ENCODE measurements around the gene KIAA1217.

Gene KIAA1217

GRCh38 chr10:24360282-24361127, 151.6 kb downstream of the KIAA1217 start:
- Histone ChIP-seq H3K4me3 (ENCODE audit: low read length) (no peak overlapping the region), H3K9me3 (ENCODE audit: control insufficient read depth, low read depth, low read length) (no peaks in the 10 kb centered on the region), H3K27ac (ENCODE audit: low read length) (no peak overlapping the region)

GRCh38 chr10:24363070-24363469, 154.1 kb downstream of the KIAA1217 start:
- H3K9ac ChIP-seq (ENCODE audit: low read length), result no peak overlapping the region
- H3K27ac ChIP-seq (ENCODE audit: low read length), result no peak overlapping the region
- peaks cover 6% of the 10 kb centered on the region for H3K4me1 ChIP-seq (ENCODE audit: control insufficient read depth, low read depth, low read length)
- no peaks in the 10 kb centered on the region for H3K9me3 ChIP-seq (ENCODE audit: control insufficient read depth, low read depth, low read length)
- H3K27me3 ChIP-seq (ENCODE audit: control insufficient read depth, insufficient read depth, low read length), result no peaks in the 10 kb centered on the region
- H3K36me3 ChIP-seq (ENCODE audit: control insufficient read depth, low read depth, low read length), result no peaks in the 10 kb centered on the region
- H3K4me3 ChIP-seq (ENCODE audit: low read length), result no peak overlapping the region

More at GRCh38 chr10:24360282-24361127, 151.6 kb downstream of the KIAA1217 start:
- Histone ChIP-seq H3K36me3 (ENCODE audit: control insufficient read depth, low read depth, low read length) (no peaks in the 10 kb centered on the region), H3K9ac (ENCODE audit: low read length) (no peak overlapping the region), H3K4me1 (ENCODE audit: control insufficient read depth, low read depth, low read length) (peaks cover 17% of the 10 kb centered on the region), H3K27me3 (ENCODE audit: control insufficient read depth, insufficient read depth, low read length) (no peaks in the 10 kb centered on the region)

GRCh38 chr10:24367688-24368087, 158.8 kb downstream of the KIAA1217 start:
- Histone ChIP-seq H3K27me3 (ENCODE audit: control insufficient read depth, insufficient read depth, low read length) (no peaks in the 10 kb centered on the region), H3K9ac (ENCODE audit: low read length) (no peak overlapping the region), H3K9me3 (ENCODE audit: control insufficient read depth, low read depth, low read length) (no peaks in the 10 kb centered on the region), H3K4me3 (ENCODE audit: low read length) (no peak overlapping the region), H3K27ac (ENCODE audit: low read length) (no peak overlapping the region), H3K36me3 (ENCODE audit: control insufficient read depth, low read depth, low read length) (no peaks in the 10 kb centered on the region), H3K4me1 (ENCODE audit: control insufficient read depth, low read depth, low read length) (peaks cover 20% of the 10 kb centered on the region)

- Histone ChIP-seq H3K36me3 (ENCODE audit: control insufficient read depth, low read depth, low read length) (no peaks in the 10 kb centered on the region), H3K4me1 (ENCODE audit: control insufficient read depth, low read depth, low read length) (peaks cover 26% of the 10 kb centered on the region), H3K27me3 (ENCODE audit: control insufficient read depth, insufficient read depth, low read length) (no peaks in the 10 kb centered on the region), H3K27ac (ENCODE audit: low read length) (no peak overlapping the region), H3K9me3 (ENCODE audit: control insufficient read depth, low read depth, low read length) (no peaks in the 10 kb centered on the region), H3K9ac (ENCODE audit: low read length) (no peak overlapping the region), H3K4me3 (ENCODE audit: low read length) (no peak overlapping the region)
Observed at GRCh38 chr10:24370877-24371276, 161.9 kb downstream of the KIAA1217 start.

GRCh38 chr10:24371396-24371795, 162.5 kb downstream of the KIAA1217 start:
- no peak overlapping the region for H3K4me3 ChIP-seq (ENCODE audit: low read length)
- no peaks in the 10 kb centered on the region for H3K36me3 ChIP-seq (ENCODE audit: control insufficient read depth, low read depth, low read length)

GRCh38 chr10:24374134-24374915, 165.4 kb downstream of the KIAA1217 start:
- no peak overlapping the region for H3K27ac ChIP-seq (ENCODE audit: low read length)
- H3K9ac ChIP-seq (ENCODE audit: low read length), result no peak overlapping the region
- H3K36me3 ChIP-seq (ENCODE audit: control insufficient read depth, low read depth, low read length), result no peaks in the 10 kb centered on the region
- H3K9me3 ChIP-seq (ENCODE audit: control insufficient read depth, low read depth, low read length), result no peaks in the 10 kb centered on the region
- peaks cover 12% of the 10 kb centered on the region for H3K4me1 ChIP-seq (ENCODE audit: control insufficient read depth, low read depth, low read length)
- H3K27me3 ChIP-seq (ENCODE audit: control insufficient read depth, insufficient read depth, low read length), result no peaks in the 10 kb centered on the region
- H3K4me3 ChIP-seq (ENCODE audit: low read length), result no peak overlapping the region

More at GRCh38 chr10:24371396-24371795, 162.5 kb downstream of the KIAA1217 start:
- Histone ChIP-seq H3K9me3 (ENCODE audit: control insufficient read depth, low read depth, low read length) (no peaks in the 10 kb centered on the region), H3K9ac (ENCODE audit: low read length) (no peak overlapping the region), H3K27ac (ENCODE audit: low read length) (no peak overlapping the region), H3K27me3 (ENCODE audit: control insufficient read depth, insufficient read depth, low read length) (no peaks in the 10 kb centered on the region), H3K4me1 (ENCODE audit: control insufficient read depth, low read depth, low read length) (peaks cover 26% of the 10 kb centered on the region)

GRCh38 chr10:24375510-24375909, 166.6 kb downstream of the KIAA1217 start:
- H3K9ac ChIP-seq (ENCODE audit: low read length), result no peak overlapping the region
- no peaks in the 10 kb centered on the region for H3K36me3 ChIP-seq (ENCODE audit: control insufficient read depth, low read depth, low read length)
- no peaks in the 10 kb centered on the region for H3K27me3 ChIP-seq (ENCODE audit: control insufficient read depth, insufficient read depth, low read length)
- no peak overlapping the region for H3K4me3 ChIP-seq (ENCODE audit: low read length)
- H3K27ac ChIP-seq (ENCODE audit: low read length), result no peak overlapping the region
- peaks cover 7% of the 10 kb centered on the region for H3K4me1 ChIP-seq (ENCODE audit: control insufficient read depth, low read depth, low read length)
- H3K9me3 ChIP-seq (ENCODE audit: control insufficient read depth, low read depth, low read length), result no peaks in the 10 kb centered on the region

GRCh38 chr10:24376731-24377130, 167.8 kb downstream of the KIAA1217 start:
- H3K4me3 ChIP-seq (ENCODE audit: low read length), result no peak overlapping the region
- H3K9me3 ChIP-seq (ENCODE audit: control insufficient read depth, low read depth, low read length), result no peaks in the 10 kb centered on the region
- no peaks in the 10 kb centered on the region for H3K27me3 ChIP-seq (ENCODE audit: control insufficient read depth, insufficient read depth, low read length)
- no peak overlapping the region for H3K27ac ChIP-seq (ENCODE audit: low read length)
- peaks cover 7% of the 10 kb centered on the region for H3K4me1 ChIP-seq (ENCODE audit: control insufficient read depth, low read depth, low read length)
- no peak overlapping the region for H3K9ac ChIP-seq (ENCODE audit: low read length)
- no peaks in the 10 kb centered on the region for H3K36me3 ChIP-seq (ENCODE audit: control insufficient read depth, low read depth, low read length)

- Histone ChIP-seq H3K4me3 (ENCODE audit: low read length) (no peak overlapping the region), H3K9me3 (ENCODE audit: control insufficient read depth, low read depth, low read length) (no peaks in the 10 kb centered on the region), H3K27ac (ENCODE audit: low read length) (no peak overlapping the region), H3K4me1 (ENCODE audit: control insufficient read depth, low read depth, low read length) (peaks cover 11% of the 10 kb centered on the region), H3K9ac (ENCODE audit: low read length) (no peak overlapping the region), H3K27me3 (ENCODE audit: control insufficient read depth, insufficient read depth, low read length) (no peaks in the 10 kb centered on the region), H3K36me3 (ENCODE audit: control insufficient read depth, low read depth, low read length) (no peaks in the 10 kb centered on the region)
Observed at GRCh38 chr10:24378126-24378920, 169.4 kb downstream of the KIAA1217 start.

GRCh38 chr10:24381235-24382010, 172.5 kb downstream of the KIAA1217 start:
- H3K4me3 ChIP-seq (ENCODE audit: low read length), result no peak overlapping the region
- no peaks in the 10 kb centered on the region for H3K9me3 ChIP-seq (ENCODE audit: control insufficient read depth, low read depth, low read length)
- H3K36me3 ChIP-seq (ENCODE audit: control insufficient read depth, low read depth, low read length), result no peaks in the 10 kb centered on the region
- H3K27ac ChIP-seq (ENCODE audit: low read length), result no peak overlapping the region
- no peak overlapping the region for H3K9ac ChIP-seq (ENCODE audit: low read length)
- no peaks in the 10 kb centered on the region for H3K27me3 ChIP-seq (ENCODE audit: control insufficient read depth, insufficient read depth, low read length)
- H3K4me1 ChIP-seq (ENCODE audit: control insufficient read depth, low read depth, low read length), result peaks cover 25% of the 10 kb centered on the region

Measured in iPS-18a (cell line).